ENCODE measurements around the gene INHBC. TPM values are rescaled to one million over a fixed set of nuclear protein-coding genes. Genes with fewer than 3 reads are reported as not detected.

Gene INHBC
- total RNA-seq, 1 donor from 2014 or later, result not detected

DNA sequence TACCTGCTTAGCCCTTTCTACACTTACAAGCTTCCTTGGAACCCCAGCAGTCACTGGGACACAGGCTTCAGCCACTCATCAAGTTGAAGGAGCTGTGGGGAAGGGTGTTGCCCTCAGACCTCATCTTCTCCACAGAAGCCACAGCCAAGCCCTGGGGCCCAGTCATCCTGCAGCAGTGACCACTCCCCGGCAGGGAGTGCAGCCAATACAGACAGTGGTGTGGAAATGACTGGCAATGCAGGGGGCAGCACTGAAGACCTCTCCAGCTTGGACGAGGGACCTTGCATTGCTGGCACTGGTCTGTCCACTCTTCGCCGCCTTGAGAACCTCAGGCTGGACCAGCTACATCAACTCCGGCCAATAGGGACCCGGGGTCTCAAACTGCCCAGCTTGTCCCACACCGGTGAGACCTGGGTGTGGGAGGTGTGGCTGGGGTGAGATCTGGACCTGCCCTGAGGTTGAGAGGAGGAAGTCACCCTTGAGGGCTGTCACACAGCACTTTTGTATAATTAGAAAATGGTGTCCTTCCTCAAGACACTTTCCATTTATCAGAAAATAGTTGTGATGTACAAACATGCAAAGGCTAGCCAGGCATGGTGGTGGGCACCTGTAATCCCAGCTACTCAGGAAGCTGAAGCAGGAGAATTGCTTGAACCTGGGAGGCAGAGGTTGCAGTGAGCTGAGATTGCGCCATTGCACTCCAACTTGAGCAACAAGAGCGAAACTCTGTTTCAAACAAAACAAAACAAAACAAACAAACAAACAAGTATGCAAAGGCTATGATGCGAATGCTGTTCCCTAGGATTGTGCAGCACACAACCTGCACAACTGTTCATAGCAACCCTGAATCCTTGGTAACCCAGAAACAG lies 34.9 kb downstream of the INHBC start:
- Histone ChIP-seq H3K4me3 (ENCODE audit: low read depth, low read length) (no peak overlapping the region), H3K27me3 (ENCODE audit: control insufficient read depth, insufficient read depth, low read length) (peaks cover 22% of the 10 kb centered on the region), H3K36me3 (ENCODE audit: control insufficient read depth, insufficient read depth, low read length) (no peaks in the 10 kb centered on the region)
- TF ChIP-seq, protein P1, sequence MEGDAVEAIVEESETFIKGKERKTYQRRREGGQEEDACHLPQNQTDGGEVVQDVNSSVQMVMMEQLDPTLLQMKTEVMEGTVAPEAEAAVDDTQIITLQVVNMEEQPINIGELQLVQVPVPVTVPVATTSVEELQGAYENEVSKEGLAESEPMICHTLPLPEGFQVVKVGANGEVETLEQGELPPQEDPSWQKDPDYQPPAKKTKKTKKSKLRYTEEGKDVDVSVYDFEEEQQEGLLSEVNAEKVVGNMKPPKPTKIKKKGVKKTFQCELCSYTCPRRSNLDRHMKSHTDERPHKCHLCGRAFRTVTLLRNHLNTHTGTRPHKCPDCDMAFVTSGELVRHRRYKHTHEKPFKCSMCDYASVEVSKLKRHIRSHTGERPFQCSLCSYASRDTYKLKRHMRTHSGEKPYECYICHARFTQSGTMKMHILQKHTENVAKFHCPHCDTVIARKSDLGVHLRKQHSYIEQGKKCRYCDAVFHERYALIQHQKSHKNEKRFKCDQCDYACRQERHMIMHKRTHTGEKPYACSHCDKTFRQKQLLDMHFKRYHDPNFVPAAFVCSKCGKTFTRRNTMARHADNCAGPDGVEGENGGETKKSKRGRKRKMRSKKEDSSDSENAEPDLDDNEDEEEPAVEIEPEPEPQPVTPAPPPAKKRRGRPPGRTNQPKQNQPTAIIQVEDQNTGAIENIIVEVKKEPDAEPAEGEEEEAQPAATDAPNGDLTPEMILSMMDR (IDR thresholded peaks at IDR 0.05; ENCODE audit: insufficient read depth, low read length, severe bottlenecking), result no peak
- DNase-seq (ENCODE audit: low read depth), result no peak
- no peak for FAIRE-seq

DNA sequence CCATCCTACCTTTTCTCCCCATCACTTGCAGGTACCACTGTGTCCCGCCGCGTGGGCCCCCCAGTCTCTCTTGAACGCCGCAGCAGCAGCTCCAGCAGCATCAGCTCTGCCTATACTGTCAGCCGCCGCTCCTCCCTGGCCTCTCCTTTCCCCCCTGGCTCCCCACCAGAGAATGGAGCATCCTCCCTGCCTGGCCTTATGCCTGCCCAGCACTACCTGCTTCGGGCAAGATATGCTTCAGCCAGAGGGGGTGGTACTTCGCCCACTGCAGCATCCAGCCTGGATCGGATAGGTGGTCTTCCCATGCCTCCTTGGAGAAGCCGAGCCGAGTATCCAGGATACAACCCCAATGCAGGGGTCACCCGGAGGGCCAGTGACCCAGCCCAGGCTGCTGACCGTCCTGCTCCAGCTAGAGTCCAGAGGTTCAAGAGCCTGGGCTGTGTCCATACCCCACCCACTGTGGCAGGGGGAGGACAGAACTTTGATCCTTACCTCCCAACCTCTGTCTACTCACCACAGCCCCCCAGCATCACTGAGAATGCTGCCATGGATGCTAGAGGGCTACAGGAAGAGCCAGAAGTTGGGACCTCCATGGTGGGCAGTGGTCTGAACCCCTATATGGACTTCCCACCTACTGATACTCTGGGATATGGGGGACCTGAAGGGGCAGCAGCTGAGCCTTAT lies 35.8 kb downstream of the INHBC start:
- FAIRE-seq (no peak), DNase-seq (ENCODE audit: low read depth) (no peak)
- H3K36me3 ChIP-seq (ENCODE audit: control insufficient read depth, insufficient read depth, low read length), result no peaks in the 10 kb centered on the region
- TF ChIP-seq, protein P1 (IDR thresholded peaks at IDR 0.05; ENCODE audit: insufficient read depth, low read length, severe bottlenecking), result no peak
- no peak overlapping the region for H3K4me3 ChIP-seq (ENCODE audit: low read depth, low read length)
- H3K27me3 ChIP-seq (ENCODE audit: control insufficient read depth, insufficient read depth, low read length), result peaks cover 31% of the 10 kb centered on the region

DNA sequence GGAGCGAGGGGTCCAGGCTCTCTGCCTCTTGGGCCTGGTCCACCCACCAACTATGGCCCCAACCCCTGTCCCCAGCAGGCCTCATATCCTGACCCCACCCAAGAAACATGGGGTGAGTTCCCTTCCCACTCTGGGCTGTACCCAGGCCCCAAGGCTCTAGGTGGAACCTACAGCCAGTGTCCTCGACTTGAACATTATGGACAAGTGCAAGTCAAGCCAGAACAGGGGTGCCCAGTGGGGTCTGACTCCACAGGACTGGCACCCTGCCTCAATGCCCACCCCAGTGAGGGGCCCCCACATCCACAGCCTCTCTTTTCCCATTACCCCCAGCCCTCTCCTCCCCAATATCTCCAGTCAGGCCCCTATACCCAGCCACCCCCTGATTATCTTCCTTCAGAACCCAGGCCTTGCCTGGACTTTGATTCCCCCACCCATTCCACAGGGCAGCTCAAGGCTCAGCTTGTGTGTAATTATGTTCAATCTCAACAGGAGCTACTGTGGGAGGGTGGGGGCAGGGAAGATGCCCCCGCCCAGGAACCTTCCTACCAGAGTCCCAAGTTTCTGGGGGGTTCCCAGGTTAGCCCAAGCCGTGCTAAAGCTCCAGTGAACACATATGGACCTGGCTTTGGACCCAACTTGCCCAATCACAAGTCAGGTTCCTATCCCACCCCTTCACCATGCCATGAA lies 36.5 kb downstream of the INHBC start:
- no peak overlapping the region for H3K4me3 ChIP-seq (ENCODE audit: low read depth, low read length)
- TF ChIP-seq, protein P1 (IDR thresholded peaks at IDR 0.05; ENCODE audit: insufficient read depth, low read length, severe bottlenecking), result no peak
- no peaks in the 10 kb centered on the region for H3K36me3 ChIP-seq (ENCODE audit: control insufficient read depth, insufficient read depth, low read length)
- peaks cover 37% of the 10 kb centered on the region for H3K27me3 ChIP-seq (ENCODE audit: control insufficient read depth, insufficient read depth, low read length)
- FAIRE-seq (no peak), DNase-seq (ENCODE audit: low read depth) (no peak)

DNA sequence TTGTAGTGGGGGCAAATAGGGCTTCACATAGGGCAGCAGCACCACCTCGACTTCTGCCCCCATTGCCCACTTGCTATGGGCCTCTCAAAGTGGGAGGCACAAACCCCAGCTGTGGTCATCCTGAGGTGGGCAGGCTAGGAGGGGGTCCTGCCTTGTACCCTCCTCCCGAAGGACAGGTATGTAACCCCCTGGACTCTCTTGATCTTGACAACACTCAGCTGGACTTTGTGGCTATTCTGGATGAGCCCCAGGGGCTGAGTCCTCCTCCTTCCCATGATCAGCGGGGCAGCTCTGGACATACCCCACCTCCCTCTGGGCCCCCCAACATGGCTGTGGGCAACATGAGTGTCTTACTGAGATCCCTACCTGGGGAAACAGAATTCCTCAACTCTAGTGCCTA lies 37.1 kb downstream of the INHBC start:
- Histone ChIP-seq H3K36me3 (ENCODE audit: control insufficient read depth, insufficient read depth, low read length) (no peaks in the 10 kb centered on the region), H3K4me3 (ENCODE audit: low read depth, low read length) (no peak overlapping the region), H3K27me3 (ENCODE audit: control insufficient read depth, insufficient read depth, low read length) (peaks cover 41% of the 10 kb centered on the region)
- TF ChIP-seq, protein P1 (IDR thresholded peaks at IDR 0.05; ENCODE audit: insufficient read depth, low read length, severe bottlenecking), result no peak
- DNase-seq (ENCODE audit: low read depth) (no peak), FAIRE-seq (peak; percentile 68)

DNA sequence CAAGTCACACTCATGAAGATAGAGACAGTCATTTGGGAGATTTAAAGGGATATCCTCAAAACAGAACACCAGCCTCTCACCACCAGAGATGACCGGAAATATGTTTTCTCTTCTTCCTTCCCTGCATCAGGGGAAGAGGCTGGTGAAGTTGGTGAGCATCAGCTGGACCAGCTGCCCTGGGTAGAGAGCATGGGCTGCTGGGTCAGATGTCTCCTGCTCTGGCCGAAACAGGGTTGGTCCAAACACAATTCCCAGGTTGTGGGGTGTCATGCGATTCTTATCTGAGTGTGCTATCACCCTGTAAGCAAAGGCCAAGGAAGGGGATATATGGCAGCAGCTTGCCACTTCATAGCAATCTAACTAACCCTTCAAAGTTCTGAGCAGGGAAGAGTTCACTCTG lies 37.8 kb downstream of the INHBC start:
- Histone ChIP-seq H3K36me3 (ENCODE audit: control insufficient read depth, insufficient read depth, low read length) (no peaks in the 10 kb centered on the region), H3K27me3 (ENCODE audit: control insufficient read depth, insufficient read depth, low read length) (peaks cover 44% of the 10 kb centered on the region)
- DNase-seq (ENCODE audit: low read depth), result no peak

More for the DNA sequence above, 37.8 kb downstream of the INHBC start:
- TF ChIP-seq, protein P1 (IDR thresholded peaks at IDR 0.05; ENCODE audit: insufficient read depth, low read length, severe bottlenecking), result no peak
- no peak overlapping the region for H3K4me3 ChIP-seq (ENCODE audit: low read depth, low read length)
- FAIRE-seq, result no peak

All from bronchial epithelial cell (primary cell).